T-helper 22 cell (primary cell): ENCODE results near the gene CLEC16A.
"Not testable (repeated sequence)": the region's sequence is repeated elsewhere in the genome, so short reads cannot be mapped to it uniquely, and the experiment has no call there.

Experiments
- DNase-seq: peaks from one replicate; pipeline ENCODE4 v3.0.0-alpha.2; 2020; ENCODE audit warnings: low read depth

CLEC16A gene

GRCh38 chr16:10944249-10945064 is at the start of gene CLEC16A:
Gene CLEC16A, plus strand, starts transcription at chr16:10944564. Its CDS starts 154 bp downstream, at chr16:10944718.
- DNase-seq: peak; percentile 92

DNA sequence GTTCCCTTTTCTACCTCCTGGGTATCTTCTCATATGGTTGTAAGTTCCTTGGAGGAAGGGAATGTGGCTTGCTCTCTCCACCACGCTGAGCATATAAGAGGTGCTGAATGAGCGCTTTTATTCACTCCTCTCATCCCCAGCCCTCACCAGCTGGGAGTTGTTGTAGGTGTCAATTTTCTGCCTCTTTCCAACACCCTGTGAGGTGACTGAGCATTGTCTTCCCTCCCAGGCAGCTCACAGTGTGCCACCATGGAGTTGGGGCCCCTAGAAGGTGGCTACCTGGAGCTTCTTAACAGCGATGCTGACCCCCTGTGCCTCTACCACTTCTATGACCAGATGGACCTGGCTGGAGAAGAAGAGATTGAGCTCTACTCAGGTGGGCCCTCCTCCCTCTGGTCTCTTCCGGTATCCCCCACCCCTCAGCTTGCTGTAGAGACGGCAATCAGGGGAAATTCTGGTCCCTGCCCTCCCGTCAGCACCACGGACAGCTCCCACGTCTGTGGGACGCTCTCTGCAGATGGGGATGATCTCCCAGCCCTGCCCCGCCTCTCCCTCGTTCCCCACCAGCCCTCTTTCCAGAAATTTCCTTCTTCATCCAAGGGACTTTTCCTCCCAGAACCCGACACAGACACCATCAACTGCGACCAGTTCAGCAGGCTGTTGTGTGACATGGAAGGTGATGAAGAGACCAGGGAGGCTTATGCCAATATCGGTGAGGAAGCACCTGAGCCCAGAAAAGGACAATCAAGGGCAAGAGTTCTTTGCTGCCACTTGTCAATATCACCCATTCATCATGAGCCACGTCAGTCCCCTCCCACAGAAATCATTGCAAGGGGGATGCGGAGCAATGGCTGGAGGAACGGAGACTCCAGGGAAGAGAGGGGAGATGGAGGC is 49.1 kb upstream of the CLEC16A start:
- DNase-seq: no peak

GRCh38 chr16:10896165-10896564 is 48.2 kb upstream of the CLEC16A start:
- DNase-seq: no peak

GRCh38 chr16:10896723-10897122 is 47.6 kb upstream of the CLEC16A start:
- DNase-seq: no peak

DNA sequence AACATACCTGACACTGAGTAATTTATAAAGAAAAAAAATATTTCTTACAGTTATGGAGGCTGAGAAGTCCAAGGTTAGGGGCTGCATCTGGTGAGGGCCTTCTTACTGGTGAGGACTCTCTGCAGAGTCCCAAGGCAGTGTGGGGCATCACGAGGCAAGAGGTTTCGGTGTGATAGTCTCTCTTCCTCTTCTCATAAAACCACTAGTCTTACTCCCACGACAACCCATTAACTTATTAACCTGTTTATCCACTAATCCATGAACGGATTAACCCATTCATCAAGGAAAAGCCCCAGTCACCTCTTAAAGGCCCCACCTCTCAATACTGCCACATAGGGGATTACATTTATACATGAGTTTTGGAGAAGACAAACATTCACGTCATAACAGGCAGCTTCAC is 47.2 kb upstream of the CLEC16A start:
- DNase-seq: no peak

DNA sequence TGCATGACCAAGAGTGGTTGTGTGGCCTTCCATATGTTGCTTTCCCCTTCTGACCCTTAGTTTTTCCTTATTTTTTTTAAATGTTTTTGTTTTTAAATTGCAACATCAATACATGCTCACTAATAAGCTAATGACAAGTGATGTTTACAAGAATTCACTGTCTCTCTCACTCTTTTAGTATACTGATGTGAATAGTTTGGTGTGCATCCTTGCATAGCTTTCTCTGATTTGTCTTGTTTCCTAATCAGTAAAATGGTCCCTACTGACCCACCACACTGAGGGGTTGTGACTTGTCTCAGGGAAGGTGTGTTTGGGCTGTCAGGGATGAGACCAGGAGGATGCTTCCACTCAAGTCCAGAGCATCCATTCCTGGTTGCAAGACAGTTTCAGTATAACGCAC is 41.4 kb upstream of the CLEC16A start:
- no peak for DNase-seq

GRCh38 chr16:10906482-10906881 is 37.9 kb upstream of the CLEC16A start:
- no peak for DNase-seq

DNA sequence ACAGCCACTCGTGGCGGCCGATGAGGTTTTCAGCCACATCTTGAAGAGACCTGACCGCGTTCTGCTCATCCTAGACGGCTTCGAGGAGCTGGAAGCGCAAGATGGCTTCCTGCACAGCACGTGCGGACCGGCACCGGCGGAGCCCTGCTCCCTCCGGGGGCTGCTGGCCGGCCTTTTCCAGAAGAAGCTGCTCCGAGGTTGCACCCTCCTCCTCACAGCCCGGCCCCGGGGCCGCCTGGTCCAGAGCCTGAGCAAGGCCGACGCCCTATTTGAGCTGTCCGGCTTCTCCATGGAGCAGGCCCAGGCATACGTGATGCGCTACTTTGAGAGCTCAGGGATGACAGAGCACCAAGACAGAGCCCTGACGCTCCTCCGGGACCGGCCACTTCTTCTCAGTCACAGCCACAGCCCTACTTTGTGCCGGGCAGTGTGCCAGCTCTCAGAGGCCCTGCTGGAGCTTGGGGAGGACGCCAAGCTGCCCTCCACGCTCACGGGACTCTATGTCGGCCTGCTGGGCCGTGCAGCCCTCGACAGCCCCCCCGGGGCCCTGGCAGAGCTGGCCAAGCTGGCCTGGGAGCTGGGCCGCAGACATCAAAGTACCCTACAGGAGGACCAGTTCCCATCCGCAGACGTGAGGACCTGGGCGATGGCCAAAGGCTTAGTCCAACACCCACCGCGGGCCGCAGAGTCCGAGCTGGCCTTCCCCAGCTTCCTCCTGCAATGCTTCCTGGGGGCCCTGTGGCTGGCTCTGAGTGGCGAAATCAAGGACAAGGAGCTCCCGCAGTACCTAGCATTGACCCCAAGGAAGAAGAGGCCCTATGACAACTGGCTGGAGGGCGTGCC is 37.2 kb upstream of the CLEC16A start:
- DNase-seq: no peak

- DNase-seq: no peak
Measured at GRCh38 chr16:10907757-10908045, 36.7 kb upstream of the CLEC16A start.

DNA sequence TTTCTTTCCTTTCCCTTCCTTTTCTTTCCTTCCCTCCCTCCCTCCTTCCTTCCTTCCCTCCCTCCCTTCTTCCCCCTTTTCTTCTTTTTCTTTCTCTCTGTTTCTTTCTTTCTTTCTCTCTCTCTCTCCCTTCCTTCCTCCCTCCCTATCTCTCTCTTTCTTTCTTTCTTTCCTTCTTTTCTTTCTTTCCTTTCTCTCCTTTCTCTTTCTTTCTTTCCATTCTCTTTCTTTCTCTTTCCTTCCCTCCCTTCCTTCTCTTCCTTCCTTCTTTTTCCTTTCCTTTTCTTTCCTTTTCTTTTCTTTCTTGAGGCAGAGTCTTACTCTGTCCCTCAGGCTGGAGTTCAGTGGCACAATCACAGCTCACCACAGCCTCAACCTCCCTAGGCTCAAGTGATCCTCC is 33.1 kb upstream of the CLEC16A start:
- no peak for DNase-seq

DNA sequence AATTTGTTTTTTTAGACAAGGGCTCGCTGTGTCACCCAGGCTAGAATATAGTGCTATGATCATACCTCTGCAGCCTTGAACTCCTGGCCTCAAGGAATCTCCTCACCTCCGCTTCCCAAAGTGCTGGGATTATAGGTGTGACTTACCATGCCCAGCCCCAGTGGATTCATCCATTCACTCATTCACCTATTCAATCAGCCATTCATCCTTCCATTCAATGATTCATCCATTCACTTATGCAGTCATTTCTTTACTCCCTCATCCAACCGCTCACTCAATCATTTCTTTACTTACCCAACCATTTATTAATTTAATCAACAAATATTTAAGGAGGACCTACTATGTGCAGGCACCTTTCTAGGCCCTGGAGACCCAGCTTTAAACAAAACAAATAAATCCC is 27.8 kb upstream of the CLEC16A start:
- DNase-seq: no peak

- DNase-seq: peak; percentile 41
Measured at GRCh38 chr16:10918294-10919002, 25.9 kb upstream of the CLEC16A start.

DNA sequence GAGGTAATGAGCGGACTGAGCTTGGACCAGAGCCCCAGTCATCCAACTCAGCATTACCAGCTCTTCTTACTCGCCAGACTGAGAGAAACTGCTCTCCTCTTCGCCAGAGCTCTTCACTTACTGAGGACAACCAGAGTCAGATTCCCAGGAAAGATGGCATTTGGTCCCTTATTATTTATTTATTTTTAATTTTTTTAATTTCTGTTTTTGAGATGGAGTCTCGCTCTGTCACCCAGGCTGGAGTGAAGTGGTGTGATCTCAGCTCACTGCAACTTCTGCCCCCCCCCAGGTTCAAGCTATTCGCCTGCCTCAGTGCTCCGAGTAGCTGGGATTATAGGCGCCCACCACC is 25.4 kb upstream of the CLEC16A start:
- no peak for DNase-seq

DNA sequence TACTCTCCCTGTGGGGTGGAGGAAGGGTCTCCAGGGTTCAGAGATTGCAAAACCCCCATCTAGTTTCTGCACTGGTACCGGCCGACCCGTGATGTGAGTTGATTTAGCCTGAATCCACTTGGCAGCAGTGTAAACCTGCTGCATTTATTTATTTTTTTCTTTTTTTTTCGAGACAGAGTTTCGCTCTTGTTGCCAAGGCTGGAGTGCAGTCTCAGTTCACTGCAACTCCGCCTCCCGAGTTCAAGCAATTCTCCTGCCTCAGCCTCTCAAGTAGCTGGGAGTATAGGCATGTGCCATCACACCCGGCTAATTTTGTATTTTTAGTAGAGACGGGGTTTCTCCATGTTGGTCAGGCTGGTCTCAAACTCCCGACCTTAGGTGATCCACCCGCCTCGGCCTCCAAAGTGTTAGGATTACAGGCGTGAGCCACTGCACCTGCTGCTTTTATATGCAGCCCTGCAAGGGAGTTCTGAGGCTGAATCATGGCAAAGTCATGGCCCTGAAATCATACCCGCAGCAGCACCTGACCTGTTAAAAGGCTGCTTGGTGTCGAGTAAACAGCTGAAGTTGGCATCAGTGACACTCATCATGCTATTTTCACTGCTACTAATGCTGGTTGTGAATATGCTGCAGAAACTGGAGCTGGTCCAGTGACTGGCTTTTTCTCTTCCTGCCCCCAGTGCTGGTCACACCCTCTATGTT is 23.5 kb upstream of the CLEC16A start:
- no peak for DNase-seq

- no peak for DNase-seq
Measured at GRCh38 chr16:10921536-10922327, 22.6 kb upstream of the CLEC16A start.

- no peak for DNase-seq
Measured at GRCh38 chr16:10922328-10923145, 21.8 kb upstream of the CLEC16A start.

GRCh38 chr16:10923146-10923649 is 21.2 kb upstream of the CLEC16A start:
- DNase-seq: no peak

- DNase-seq: no peak
Measured at GRCh38 chr16:10923650-10924214, 20.6 kb upstream of the CLEC16A start.

GRCh38 chr16:10925285-10925684 is 19.1 kb upstream of the CLEC16A start:
- not testable (repeated sequence) for DNase-seq
